A549 (cell line): ENCODE results near the gene GRM2. TPM values are rescaled to one million over a fixed set of nuclear protein-coding genes. Genes with fewer than 3 reads are reported as not detected.

ENCODE experiments used
- ATAC-seq, 2 experiments: fragments of 200-7000 bp in 1 of 2; fragments of >200 bp in 1 of 2; cut with Nextera tagmentation in 1 of 2; cut with Tn5 transposase in 1 of 2; 3 replicates each; pipeline versions ENCODE4 v1.8.0 to v1.9.1; 2018 to 2020; ENCODE audit warnings: mild to moderate bottlenecking in 1 of 2, moderate library complexity in 1 of 2
- CTCF ChIA-PET: fragments of 300-600 bp; sonication (Branson Sonifier 250); formaldehyde crosslinking; extraction: SDS; loops from one replicate; lab custom pipeline; 2021; ENCODE audit warnings: antibody characterized with exemption, inconsistent platforms; lab: Yijun Ruan, JAX
- POLR2A ChIA-PET: fragments of 350-600 bp; formaldehyde crosslinking; extraction: SDS; loops from one replicate; lab custom pipeline; 2021; ENCODE audit warnings: antibody characterized with exemption, inconsistent platforms; lab: Yijun Ruan, JAX
- DNase-seq, 2 experiments: peaks; one replicate each; pipeline versions ENCODE4 v3.0.0 to v3.0.0-alpha.2; 2011 to 2016; ENCODE audit warnings: low read depth in 1 of 2, low spot score in 1 of 2
- FAIRE-seq: peaks from 2 replicates; lab custom pipeline; 2011; peaks lifted over from hg19 to GRCh38; lab: Jason Lieb, UNC
- H3K27ac ChIP-seq, 2 experiments: fragments of >200 bp; sonication (Bioruptor Twin); formaldehyde crosslinking; 3 replicates each; pipeline ENCODE4 v1.5.1; 2016 to 2017
- H3K4me1 ChIP-seq: fragments of >200 bp; sonication (Bioruptor Twin); formaldehyde crosslinking; 3 replicates; pipeline ENCODE4 v1.6.1; 2016
- H3K4me2 ChIP-seq: fragments of >200 bp; sonication (Bioruptor Twin); formaldehyde crosslinking; 3 replicates; pipeline ENCODE4 v1.6.1; 2016
- H3K4me3 ChIP-seq: fragments of >200 bp; sonication (Bioruptor Twin); formaldehyde crosslinking; 3 replicates; pipeline ENCODE4 v1.5.1; 2016
- H3K9me3 ChIP-seq: fragments of >200 bp; sonication (Bioruptor Twin); formaldehyde crosslinking; 3 replicates; pipeline ENCODE4 v1.6.1; 2016
- CEBPB ChIP-seq, 2 experiments: fragments of >200 bp in 1 of 2; sonication (Bioruptor Twin) in 1 of 2; formaldehyde crosslinking in 1 of 2; IDR thresholded peaks; 2 replicates each; pipeline ENCODE4 v1.6.1; 2012 to 2016
- CHD4 ChIP-seq: fragments of 200-600 bp; sonication (generic); IDR thresholded peaks from 2 replicates; pipeline ENCODE4 v1.6.1; 2016; ENCODE audit warnings: antibody characterized with exemption, mild to moderate bottlenecking, borderline replicate concordance
- EHMT2 ChIP-seq: fragments of 200-600 bp; sonication (generic); IDR thresholded peaks from 2 replicates; pipeline ENCODE4 v1.6.1; 2016; ENCODE audit warnings: antibody characterized with exemption, low read depth, mild to moderate bottlenecking, moderate library complexity
- FOSB ChIP-seq: fragments of 250-450 bp; sonication (Bioruptor Pico); IDR thresholded peaks from 2 replicates; pipeline ENCODE4 v1.5.0; 2020; ENCODE audit warnings: mild to moderate bottlenecking, moderate library complexity
- FOXS1 ChIP-seq: fragments of 250-450 bp; sonication (Bioruptor Pico); IDR thresholded peaks from 2 replicates; pipeline ENCODE4 v1.5.0; 2020; ENCODE audit warnings: mild to moderate bottlenecking, moderate library complexity
- HOXB5 ChIP-seq: fragments of 250-450 bp; sonication (Bioruptor Pico); IDR thresholded peaks from 2 replicates; pipeline ENCODE4 v1.5.0; 2020; ENCODE audit warnings: mild to moderate bottlenecking, moderate library complexity
- JUN ChIP-seq, 2 experiments: fragments of >200 bp; sonication (Bioruptor Twin); formaldehyde crosslinking; IDR thresholded peaks; 2 replicates in 1 of 2; 3 replicates in 1 of 2; pipeline ENCODE4 v1.6.1; 2016 to 2017
- JUNB ChIP-seq: fragments of >200 bp; sonication (Bioruptor Twin); formaldehyde crosslinking; IDR thresholded peaks from 2 replicates; pipeline ENCODE4 v1.6.1; 2016
- MAZ ChIP-seq: fragments of 150-350 bp; IDR thresholded peaks from 2 replicates; pipeline ENCODE4 v1.6.1; 2014; ENCODE audit warnings: antibody characterized with exemption, low read depth, low read length, borderline replicate concordance
- MYC ChIP-seq: IDR thresholded peaks from 2 replicates; pipeline ENCODE4 v1.6.1; 2012; ENCODE audit warnings: mild to moderate bottlenecking, inconsistent platforms, low read length, improper control_type of control experiment, borderline replicate concordance
- NFE2L2 ChIP-seq: fragments of 150-350 bp; conservative IDR thresholded peaks from 2 replicates; pipeline ENCODE4 v1.6.1; 2014; ENCODE audit warnings: low read length
- NPAS2 ChIP-seq: fragments of 250-450 bp; sonication (Bioruptor Pico); IDR thresholded peaks from 2 replicates; pipeline ENCODE4 v1.8.0; 2022; ENCODE audit warnings: mild to moderate bottlenecking, moderate library complexity, borderline replicate concordance
- PBX3 ChIP-seq: IDR thresholded peaks from 2 replicates; pipeline ENCODE4 v1.6.1; 2012
- POLR2AphosphoS2 ChIP-seq: conservative IDR thresholded peaks from 2 replicates; pipeline ENCODE4 v1.6.1; 2012; ENCODE audit warnings: low read length, improper control_type of control experiment, inconsistent platforms
- RAD21 ChIP-seq, 2 experiments: fragments of >200 bp in 1 of 2; sonication (Bioruptor Twin) in 1 of 2; formaldehyde crosslinking in 1 of 2; IDR thresholded peaks in 1 of 2; conservative IDR thresholded peaks in 1 of 2; 2 replicates in 1 of 2; 3 replicates in 1 of 2; pipeline ENCODE4 v1.6.1; 2012 to 2018; ENCODE audit warnings: inconsistent platforms in 1 of 2
- SREBF2 ChIP-seq: fragments of 450-650 bp; IDR thresholded peaks from 2 replicates; pipeline ENCODE4 v1.6.1; 2014; ENCODE audit warnings: mild to moderate bottlenecking, moderate library complexity
- ZFP36 ChIP-seq: fragments of 450-650 bp; IDR thresholded peaks from 2 replicates; pipeline ENCODE4 v1.6.1; 2014; ENCODE audit warnings: borderline replicate concordance; ENCODE audit not compliant: partially characterized antibody
- ZNF302 ChIP-seq: fragments of 250-450 bp; sonication (Bioruptor Pico); IDR thresholded peaks from 2 replicates; pipeline ENCODE4 v1.9.0; 2021; ENCODE audit warnings: inconsistent platforms, mild to moderate bottlenecking, moderate library complexity
- WGBS: methylation state at CpG from one replicate; pipeline ENCODE4 v1.1.6; 2017; ENCODE audit errors: missing lambda C conversion rate; 5-methylcytosine and 5-hydroxymethylcytosine counted together
- polyA plus RNA-seq, 4 experiments: library from polyadenylated mRNA; depleted of rRNA in 3 of 4; stranded (reverse); fragments of >200 nt; fragmentation: RNase III in 1 of 4; extraction: RNeasy Plus Mini Kit Qiagen cat#74134 plus additional on column Dnase treatment in 1 of 4; gene quantifications; 2 replicates in 3 of 4; 3 replicates in 1 of 4; pipeline ENCODE4 v1.2.3, GENCODE V29; 2011 to 2017
- TF ChIP-seq, protein P1 (sequence below): fragments of 450-650 bp; IDR thresholded peaks from 2 replicates; pipeline ENCODE4 v1.6.1; 2014; ENCODE audit warnings: antibody characterized with exemption
- TF ChIP-seq, protein P2 (sequence below): IDR thresholded peaks from 2 replicates; pipeline ENCODE4 v1.6.1; 2012
- TF ChIP-seq, protein P3 (sequence below): fragments of >200 bp; sonication (Bioruptor Twin); formaldehyde crosslinking; IDR thresholded peaks from 3 replicates; pipeline ENCODE4 v1.5.1; 2016

The GRM2 gene
- polyA plus RNA-seq, 2 of the 4 experiments (the other 2 are of a cell fraction): 0.03 TPM; not detected in 1

DNA sequence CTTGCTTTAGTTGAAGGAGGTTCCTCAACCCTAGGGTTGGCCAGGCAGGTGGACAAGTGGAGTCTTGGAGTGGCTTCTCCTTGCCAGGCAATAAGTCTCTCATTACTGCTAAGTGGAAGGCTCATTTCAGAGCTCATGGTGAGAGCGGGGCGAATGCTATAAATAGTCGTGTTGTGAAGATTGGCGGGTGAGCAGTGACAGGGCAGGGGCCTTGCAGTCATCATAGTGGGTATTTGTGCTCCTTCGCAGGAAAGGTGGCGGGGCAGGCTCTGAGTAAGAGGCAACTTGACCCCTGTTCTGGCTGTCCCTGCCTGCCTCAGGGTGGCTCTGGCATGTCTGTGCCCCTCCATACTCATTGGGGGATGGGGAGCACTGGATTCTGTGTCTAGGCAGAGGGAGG is 8.7 kb upstream of the GRM2 start:
- ChIA-PET CTCF (interaction anchor here (1.2 to 5.7 kb wide), 5 partner anchors 8 to 196 kb away, joined by 3 to 29 read pairs (median 3); partner anchors contain the start of gene GRM2), POLR2A (no interaction called here)
- Histone ChIP-seq H3K4me1 (no peaks in the 10 kb centered on the region), H3K9me3 (no peaks in the 10 kb centered on the region), H3K4me3 (no peak overlapping the region), H3K27ac (no peak overlapping the region), H3K4me2 (no peak overlapping the region)
- no peak for ATAC-seq
- TF ChIP-seq MYC (no peak), ZNF302 (no peak)
- WGBS: 96% methylated on average over 6 of the region's 6 CpGs
- FAIRE-seq: no peak
- no peak for DNase-seq

DNA sequence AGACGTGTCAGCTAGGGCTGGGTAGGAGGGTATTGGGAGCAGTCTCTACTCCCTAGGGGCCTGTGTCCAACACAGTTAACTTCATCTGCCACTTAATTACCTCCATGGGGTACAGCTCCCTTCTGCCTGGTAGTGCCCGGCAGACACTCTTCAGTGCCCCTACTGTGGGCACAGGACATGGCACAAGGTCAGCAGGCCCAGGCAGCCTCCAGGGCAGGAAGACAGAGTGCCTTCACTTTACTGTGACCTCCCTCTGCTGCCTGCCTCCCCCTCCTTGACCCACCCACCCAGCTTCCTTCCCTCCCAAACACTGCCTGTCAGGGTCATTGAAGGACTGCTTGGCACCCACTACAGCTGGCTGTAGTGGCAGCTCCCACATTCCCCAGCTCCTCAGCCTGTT is 6.5 kb upstream of the GRM2 start:
- no peak for TF ChIP-seq PBX3
- TF ChIP-seq, protein P1, sequence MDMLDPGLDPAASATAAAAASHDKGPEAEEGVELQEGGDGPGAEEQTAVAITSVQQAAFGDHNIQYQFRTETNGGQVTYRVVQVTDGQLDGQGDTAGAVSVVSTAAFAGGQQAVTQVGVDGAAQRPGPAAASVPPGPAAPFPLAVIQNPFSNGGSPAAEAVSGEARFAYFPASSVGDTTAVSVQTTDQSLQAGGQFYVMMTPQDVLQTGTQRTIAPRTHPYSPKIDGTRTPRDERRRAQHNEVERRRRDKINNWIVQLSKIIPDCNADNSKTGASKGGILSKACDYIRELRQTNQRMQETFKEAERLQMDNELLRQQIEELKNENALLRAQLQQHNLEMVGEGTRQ: no peak
- TF ChIP-seq NFE2L2: no peak
- no peak for TF ChIP-seq ZFP36
- TF ChIP-seq, protein P2, sequence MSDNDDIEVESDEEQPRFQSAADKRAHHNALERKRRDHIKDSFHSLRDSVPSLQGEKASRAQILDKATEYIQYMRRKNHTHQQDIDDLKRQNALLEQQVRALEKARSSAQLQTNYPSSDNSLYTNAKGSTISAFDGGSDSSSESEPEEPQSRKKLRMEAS: no peak
- no peak for TF ChIP-seq CEBPB (IDR thresholded peaks at IDR 0.05)
- TF ChIP-seq HOXB5 (CRISPR knock-in tag): no peak
- no peak for TF ChIP-seq FOXS1 (CRISPR knock-in tag)
- no peak for TF ChIP-seq CHD4
- TF ChIP-seq POLR2AphosphoS2: no peak
- TF ChIP-seq, protein P3, sequence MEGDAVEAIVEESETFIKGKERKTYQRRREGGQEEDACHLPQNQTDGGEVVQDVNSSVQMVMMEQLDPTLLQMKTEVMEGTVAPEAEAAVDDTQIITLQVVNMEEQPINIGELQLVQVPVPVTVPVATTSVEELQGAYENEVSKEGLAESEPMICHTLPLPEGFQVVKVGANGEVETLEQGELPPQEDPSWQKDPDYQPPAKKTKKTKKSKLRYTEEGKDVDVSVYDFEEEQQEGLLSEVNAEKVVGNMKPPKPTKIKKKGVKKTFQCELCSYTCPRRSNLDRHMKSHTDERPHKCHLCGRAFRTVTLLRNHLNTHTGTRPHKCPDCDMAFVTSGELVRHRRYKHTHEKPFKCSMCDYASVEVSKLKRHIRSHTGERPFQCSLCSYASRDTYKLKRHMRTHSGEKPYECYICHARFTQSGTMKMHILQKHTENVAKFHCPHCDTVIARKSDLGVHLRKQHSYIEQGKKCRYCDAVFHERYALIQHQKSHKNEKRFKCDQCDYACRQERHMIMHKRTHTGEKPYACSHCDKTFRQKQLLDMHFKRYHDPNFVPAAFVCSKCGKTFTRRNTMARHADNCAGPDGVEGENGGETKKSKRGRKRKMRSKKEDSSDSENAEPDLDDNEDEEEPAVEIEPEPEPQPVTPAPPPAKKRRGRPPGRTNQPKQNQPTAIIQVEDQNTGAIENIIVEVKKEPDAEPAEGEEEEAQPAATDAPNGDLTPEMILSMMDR: no peak
- no peak for TF ChIP-seq RAD21 (conservative IDR thresholded peaks at IDR 0.05 in 1 of 2, IDR thresholded peaks at IDR 0.05 in 1 of 2)
- no peak for TF ChIP-seq SREBF2
- no peak for TF ChIP-seq NPAS2 (CRISPR knock-in tag)
- no peaks in the 10 kb centered on the region for H3K4me1 ChIP-seq
- WGBS: 80% methylated on average over 2 of the region's 2 CpGs
- H3K9me3 ChIP-seq: no peaks in the 10 kb centered on the region
- H3K4me2 ChIP-seq: no peak overlapping the region
- FAIRE-seq: no peak
- no peak for ATAC-seq
- H3K27ac ChIP-seq: no peak overlapping the region
- H3K4me3 ChIP-seq: no peak overlapping the region
- DNase-seq: no peak
- POLR2A ChIA-PET: no interaction called here
- CTCF ChIA-PET: interaction anchor here (1.2 to 1.4 kb wide), 2 partner anchors 30 to 32 kb away, joined by 3 to 4 read pairs; no protein-coding TSS in a partner anchor

- WGBS: 86% methylated on average over 1 of the region's 2 CpGs
- ChIA-PET CTCF (interaction anchor here (0.7 to 1.9 kb wide), 3 partner anchors 14 to 60 kb away, joined by 3 to 5 read pairs (median 3); no protein-coding TSS in a partner anchor), POLR2A (no interaction called here)
- FAIRE-seq: no peak
- H3K27ac ChIP-seq: no peak overlapping the region
- no peak overlapping the region for H3K4me3 ChIP-seq
- H3K4me2 ChIP-seq: no peak overlapping the region
- TF ChIP-seq JUNB (no peak), FOSB (CRISPR knock-in tag) (no peak), EHMT2 (no peak), JUN (IDR thresholded peaks at IDR 0.05) (no peak), MAZ (no peak)
- DNase-seq: no peak
- H3K4me1 ChIP-seq: no peaks in the 10 kb centered on the region
- H3K9me3 ChIP-seq: no peaks in the 10 kb centered on the region
- ATAC-seq: no peak
Observed at GRCh38 chr3:51702156-51702555, 4.7 kb upstream of the GRM2 start.
